BLaER1 (cell line): ENCODE data around the gene CAPN5.
A peak's percentile ranks its signal among the peaks of the same experiment; 100 is the strongest.
"Not testable (repeated sequence)": the region's sequence is repeated elsewhere in the genome, so short reads cannot be mapped to it uniquely, and the experiment has no call there.

Source experiments
- H3K27ac ChIP-seq: shearing (Covaris generic); formaldehyde crosslinking; 2 replicates; pipeline ENCODE4 v1.8.1; 2022
- H3K27me3 ChIP-seq: shearing (Covaris generic); formaldehyde crosslinking; 2 replicates; pipeline ENCODE4 v1.8.1; 2022
- H3K36me3 ChIP-seq: shearing (Covaris generic); formaldehyde crosslinking; 2 replicates; pipeline ENCODE4 v1.8.1; 2022
- H3K4me1 ChIP-seq: shearing (Covaris generic); formaldehyde crosslinking; 2 replicates; pipeline ENCODE4 v1.8.1; 2022
- H3K4me2 ChIP-seq: shearing (Covaris generic); formaldehyde crosslinking; 2 replicates; pipeline ENCODE4 v1.8.1; 2022
- H3K4me3 ChIP-seq: shearing (Covaris generic); formaldehyde crosslinking; 2 replicates; pipeline ENCODE4 v1.8.1; 2022
- H3K9ac ChIP-seq: shearing (Covaris generic); formaldehyde crosslinking; 2 replicates; pipeline ENCODE4 v1.8.1; 2022
- H3K9me3 ChIP-seq: shearing (Covaris generic); formaldehyde crosslinking; 2 replicates; pipeline ENCODE4 v1.8.1; 2022
- H4K20me1 ChIP-seq: shearing (Covaris generic); formaldehyde crosslinking; 2 replicates; pipeline ENCODE4 v1.8.1; 2022
- Cebpa-rat ChIP-seq: shearing (Covaris generic); IDR thresholded peaks from 2 replicates; pipeline ENCODE4 v1.8.1; 2022

Gene CAPN5

GRCh38 chr11:77094841-77095365 lies 28.1 kb downstream of the CAPN5 start:
- H3K9me3 ChIP-seq: no peaks in the 10 kb centered on the region
- no peaks in the 10 kb centered on the region for H3K27me3 ChIP-seq
- H3K9ac ChIP-seq: no peak overlapping the region
- no peak overlapping the region for H3K27ac ChIP-seq
- peaks cover 28% of the 10 kb centered on the region for H3K4me1 ChIP-seq
- peaks cover 12% of the 10 kb centered on the region; the same call in 1 of the 2 replicates for H4K20me1 ChIP-seq
- no peak for TF ChIP-seq Cebpa-rat
- H3K4me2 ChIP-seq: no peak overlapping the region
- H3K36me3 ChIP-seq: no peaks in the 10 kb centered on the region
- H3K4me3 ChIP-seq: no peak overlapping the region

GRCh38 chr11:77095551-77096490 lies 29.1 kb downstream of the CAPN5 start:
- H4K20me1 ChIP-seq: peaks cover 3% of the 10 kb centered on the region; the same call in 1 of the 2 replicates
- peaks cover 4% of the 10 kb centered on the region; the same call in 1 of the 2 replicates for H3K9me3 ChIP-seq
- no peak overlapping the region for H3K4me2 ChIP-seq
- H3K36me3 ChIP-seq: no peaks in the 10 kb centered on the region
- no peak for TF ChIP-seq Cebpa-rat
- no peak overlapping the region for H3K4me3 ChIP-seq
- peaks cover 19% of the 10 kb centered on the region for H3K4me1 ChIP-seq
- H3K27ac ChIP-seq: no peak overlapping the region
- H3K27me3 ChIP-seq: no peaks in the 10 kb centered on the region
- H3K9ac ChIP-seq: no peak overlapping the region

- peaks cover 4% of the 10 kb centered on the region; the same call in 1 of the 2 replicates for H3K9me3 ChIP-seq
- H4K20me1 ChIP-seq: no peaks in the 10 kb centered on the region
- H3K4me2 ChIP-seq: no peak overlapping the region
- no peaks in the 10 kb centered on the region for H3K36me3 ChIP-seq
- no peak overlapping the region for H3K4me3 ChIP-seq
- H3K27ac ChIP-seq: no peak overlapping the region
- peaks cover 13% of the 10 kb centered on the region for H3K4me1 ChIP-seq
- no peaks in the 10 kb centered on the region for H3K27me3 ChIP-seq
- TF ChIP-seq Cebpa-rat: no peak
- no peak overlapping the region for H3K9ac ChIP-seq
These were observed 29.8 kb downstream of the CAPN5 start for GRCh38 chr11:77096591-77097019.

- not testable (repeated sequence) for H3K4me2 ChIP-seq, H3K9me3 ChIP-seq, H3K9ac ChIP-seq, H4K20me1 ChIP-seq, H3K27me3 ChIP-seq, H3K36me3 ChIP-seq, H3K4me3 ChIP-seq, H3K27ac ChIP-seq
- peaks cover 13% of the 10 kb centered on the region for H3K4me1 ChIP-seq
These were observed 30.4 kb downstream of the CAPN5 start for GRCh38 chr11:77097180-77097579.

GRCh38 chr11:77100166-77101042 lies 33.6 kb downstream of the CAPN5 start:
- no peak for TF ChIP-seq Cebpa-rat

DNA sequence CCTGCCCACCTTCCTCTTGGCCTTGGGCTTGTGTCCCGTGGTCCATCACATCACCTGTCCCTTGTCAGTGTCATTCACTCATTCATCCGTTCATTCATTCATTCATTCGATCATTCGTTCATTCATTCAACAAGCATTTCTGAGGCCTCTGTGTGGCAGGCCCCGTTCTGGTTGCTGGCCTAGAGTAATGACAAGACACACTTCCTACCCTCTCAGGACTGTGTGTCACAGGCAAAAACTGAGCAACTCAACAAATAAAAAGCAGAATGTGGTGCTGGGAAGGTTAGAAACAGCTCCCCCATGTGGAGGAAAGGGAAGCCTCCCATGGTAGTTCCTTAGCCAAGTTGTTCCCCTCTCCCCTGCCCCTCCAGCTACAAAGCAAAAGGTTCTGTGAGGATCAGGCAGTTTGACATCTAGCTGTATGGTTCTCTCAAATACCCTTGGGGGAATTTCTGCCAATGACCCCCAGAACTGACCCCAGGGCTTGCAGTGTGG lies 34.3 kb downstream of the CAPN5 start:
- TF ChIP-seq Cebpa-rat: no peak
- Histone ChIP-seq H3K36me3 (no peaks in the 10 kb centered on the region), H3K4me1 (peaks cover 36% of the 10 kb centered on the region), H3K4me2 (no peak overlapping the region), H3K9ac (no peak overlapping the region), H3K4me3 (no peak overlapping the region), H3K27me3 (no peaks in the 10 kb centered on the region), H4K20me1 (no peaks in the 10 kb centered on the region), H3K27ac (no peak overlapping the region), H3K9me3 (peaks cover 4% of the 10 kb centered on the region; the same call in 1 of the 2 replicates)

More at GRCh38 chr11:77100166-77101042, 33.6 kb downstream of the CAPN5 start:
- Histone ChIP-seq H3K4me2 (no peak overlapping the region), H3K4me3 (no peak overlapping the region), H3K9me3 (peaks cover 4% of the 10 kb centered on the region; the same call in 1 of the 2 replicates), H3K9ac (no peak overlapping the region), H3K27ac (no peak overlapping the region), H3K36me3 (no peaks in the 10 kb centered on the region), H3K27me3 (no peaks in the 10 kb centered on the region), H4K20me1 (no peaks in the 10 kb centered on the region), H3K4me1 (peaks cover 32% of the 10 kb centered on the region)

DNA sequence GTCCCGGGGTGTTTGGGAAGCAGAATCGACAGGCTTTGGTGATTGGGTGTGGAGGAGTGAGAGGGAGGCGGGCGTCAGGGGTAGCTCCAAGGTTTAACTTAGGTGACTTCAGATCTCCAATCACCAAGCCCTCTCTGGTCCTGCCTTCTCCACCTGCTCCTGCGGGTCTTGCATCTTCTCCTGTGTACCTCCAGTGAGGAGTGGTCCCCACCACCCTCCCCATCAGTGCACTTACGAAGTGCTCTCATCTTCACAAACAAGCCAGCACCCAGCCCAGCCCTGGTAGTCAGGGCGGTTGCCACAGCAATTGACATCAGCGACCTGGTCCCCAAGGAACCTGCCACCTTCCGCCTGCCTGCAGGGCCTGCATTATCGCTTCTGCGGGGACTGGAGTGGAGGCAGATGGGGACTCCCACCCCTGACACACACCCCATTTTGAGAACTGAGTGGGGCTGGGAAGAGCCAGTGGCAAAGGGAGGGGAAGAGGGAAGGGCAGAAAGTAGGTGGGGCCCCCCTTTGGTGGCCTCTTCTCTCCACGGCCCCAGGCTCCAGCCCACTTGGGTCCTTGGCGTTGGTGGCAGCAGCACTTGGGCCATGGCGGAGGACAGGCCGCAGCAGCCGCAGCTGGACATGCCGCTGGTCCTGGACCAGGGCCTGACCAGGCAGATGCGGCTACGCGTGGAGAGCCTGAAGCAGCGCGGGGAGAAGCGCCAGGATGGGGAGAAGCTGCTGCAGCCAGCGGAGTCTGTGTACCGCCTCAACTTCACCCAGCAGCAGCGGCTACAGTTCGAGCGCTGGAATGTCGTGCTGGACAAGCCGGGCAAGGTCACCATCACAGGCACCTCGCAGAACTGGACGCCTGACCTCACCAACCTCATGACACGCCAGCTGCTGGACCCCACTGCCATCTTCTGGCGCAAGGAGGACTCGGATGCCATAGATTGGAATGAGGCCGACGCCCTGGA lies 35.8 kb downstream of the CAPN5 start, which contains the start of gene OMP:
Gene OMP (plus strand): TSS at position 595 of the 965 bp plus-strand sequence. CDS start 0 bp downstream, at position 595.
- Histone ChIP-seq H3K36me3 (no peaks in the 10 kb centered on the region), H3K4me3 (no peak within 1 kb of the TSS), H3K27ac (no peak within 1 kb of the TSS), H3K4me1 (peaks cover 50% of the 10 kb centered on the region), H4K20me1 (no peaks in the 10 kb centered on the region), H3K9me3 (peaks cover 4% of the 10 kb centered on the region; the same call in 1 of the 2 replicates), H3K27me3 (no peaks in the 10 kb centered on the region), H3K9ac (no peak within 1 kb of the TSS), H3K4me2 (peak within 1 kb of the TSS; percentile 62)
- TF ChIP-seq Cebpa-rat: no peak

- Histone ChIP-seq H4K20me1 (no peaks in the 10 kb centered on the region), H3K36me3 (no peaks in the 10 kb centered on the region), H3K4me2 (peak overlapping the region; percentile 62), H3K27ac (no peak overlapping the region), H3K4me1 (peaks cover 58% of the 10 kb centered on the region), H3K4me3 (no peak overlapping the region), H3K9me3 (peaks cover 4% of the 10 kb centered on the region; the same call in 1 of the 2 replicates), H3K9ac (no peak overlapping the region), H3K27me3 (no peaks in the 10 kb centered on the region)
- no peak for TF ChIP-seq Cebpa-rat
These were observed 36.5 kb downstream of the CAPN5 start for GRCh38 chr11:77103319-77103718.
